HepG2 (cell line): ENCODE data around the gene TRMT1. TPM values are rescaled to one million over a fixed set of nuclear protein-coding genes. Genes with fewer than 3 reads are reported as not detected.

Source experiments
- AHR ChIP-seq: IDR thresholded peaks from 2 replicates; pipeline ENCODE4 v1.6.1; 2018; ENCODE audit warnings: missing genetic modification reagents, missing compliant biosample characterization
- ARID2 ChIP-seq: sonication (generic); formaldehyde crosslinking; IDR thresholded peaks from 2 replicates; pipeline ENCODE4 v1.8.1; 2022; ENCODE audit warnings: mild to moderate bottlenecking, missing genetic modification reagents, borderline replicate concordance
- ASH2L ChIP-seq: fragments of 300-600, 200-600 bp; sonication (generic); IDR thresholded peaks from 2 replicates; pipeline ENCODE4 v1.7.0; 2017; ENCODE audit warnings: low read depth, mild to moderate bottlenecking, moderate library complexity, mixed read lengths, low read length; ENCODE audit not compliant: insufficient read length
- FOXK1 ChIP-seq: sonication (generic); formaldehyde crosslinking; IDR thresholded peaks from 2 replicates; pipeline ENCODE4 v1.4.0; 2020; ENCODE audit warnings: low read depth, missing genetic modification reagents, borderline replicate concordance
- KDM3A ChIP-seq: IDR thresholded peaks from 2 replicates; pipeline ENCODE4 v1.6.1; 2018; ENCODE audit warnings: low read depth, missing compliant biosample characterization
- KDM5A ChIP-seq: fragments of 200-600 bp; sonication (generic); IDR thresholded peaks from 2 replicates; pipeline ENCODE4 v1.7.0; 2018; ENCODE audit warnings: antibody characterized with exemption, mild to moderate bottlenecking, low read length, borderline replicate concordance
- NAIF1 ChIP-seq: sonication (generic); formaldehyde crosslinking; IDR thresholded peaks from 2 replicates; pipeline ENCODE4 v1.5.0; 2020; ENCODE audit warnings: mild to moderate bottlenecking, missing genetic modification reagents, borderline replicate concordance
- NFKBIZ ChIP-seq: IDR thresholded peaks from 2 replicates; pipeline ENCODE4 v1.6.1; 2018; ENCODE audit warnings: missing genetic modification reagents, missing compliant biosample characterization
- RFXAP ChIP-seq: sonication (generic); formaldehyde crosslinking; IDR thresholded peaks from 2 replicates; pipeline ENCODE4 v1.4.0; 2020; ENCODE audit warnings: missing genetic modification reagents, borderline replicate concordance
- SIX4 ChIP-seq: sonication (generic); formaldehyde crosslinking; IDR thresholded peaks from 2 replicates; pipeline ENCODE4 v1.4.0; 2020; ENCODE audit warnings: missing genetic modification reagents
- TEF ChIP-seq: sonication (generic); formaldehyde crosslinking; IDR thresholded peaks from 2 replicates; pipeline ENCODE4 v1.5.0; 2020; ENCODE audit warnings: missing genetic modification reagents
- ZFP41 ChIP-seq: sonication (generic); formaldehyde crosslinking; IDR thresholded peaks from 2 replicates; pipeline ENCODE4 v1.4.0; 2020; ENCODE audit warnings: mild to moderate bottlenecking, missing genetic modification reagents, borderline replicate concordance
- ZMAT5 ChIP-seq: sonication (generic); formaldehyde crosslinking; IDR thresholded peaks from 2 replicates; pipeline ENCODE4 v1.5.0; 2020; ENCODE audit warnings: mild to moderate bottlenecking, low read depth, missing genetic modification reagents, borderline replicate concordance
- ZNF430 ChIP-seq: sonication (generic); formaldehyde crosslinking; IDR thresholded peaks from 2 replicates; pipeline ENCODE4 v1.9.0; 2021; ENCODE audit warnings: mild to moderate bottlenecking, missing genetic modification reagents
- ZNF552 ChIP-seq: sonication (generic); formaldehyde crosslinking; IDR thresholded peaks from 2 replicates; pipeline ENCODE4 v1.9.0; 2022; ENCODE audit warnings: missing genetic modification reagents, mild to moderate bottlenecking, borderline replicate concordance
- ZNF609 ChIP-seq: sonication (generic); formaldehyde crosslinking; IDR thresholded peaks from 2 replicates; pipeline ENCODE4 v1.4.0; 2020; ENCODE audit warnings: mild to moderate bottlenecking, missing genetic modification reagents, borderline replicate concordance
- ZNF747 ChIP-seq: sonication (generic); formaldehyde crosslinking; IDR thresholded peaks from 2 replicates; pipeline ENCODE4 v1.8.1; 2023; ENCODE audit warnings: missing genetic modification reagents, mild to moderate bottlenecking, borderline replicate concordance
- ZNF772 ChIP-seq: sonication (generic); formaldehyde crosslinking; IDR thresholded peaks from 2 replicates; pipeline ENCODE4 v1.5.0; 2020; ENCODE audit warnings: mild to moderate bottlenecking, missing genetic modification reagents
- ZNF788 ChIP-seq: sonication (generic); formaldehyde crosslinking; IDR thresholded peaks from 2 replicates; pipeline ENCODE4 v1.5.0; 2020; ENCODE audit warnings: mild to moderate bottlenecking, missing genetic modification reagents, borderline replicate concordance
- ZSCAN21 ChIP-seq: sonication (generic); formaldehyde crosslinking; IDR thresholded peaks from 2 replicates; pipeline ENCODE4 v1.8.0; 2022; ENCODE audit warnings: mild to moderate bottlenecking, missing genetic modification reagents, moderate library complexity, borderline replicate concordance
- polyA plus RNA-seq, 8 experiments: library from polyadenylated mRNA; depleted of rRNA in 3 of 8; stranded (reverse) in 7 of 8; unstranded in 1 of 8; fragments of >200 nt; fragmentation: Illumina TruSeq in 4 of 8; extraction: Trizol in 4 of 8; gene quantifications; 2 replicates each; pipeline versions ENCODE4 v1.2.1 to v1.2.3, GENCODE V29; 2011 to 2016; ENCODE audit warnings: low read depth in 4 of 8, missing spikeins in 1 of 8, mixed read lengths in 1 of 8; ENCODE audit not compliant: insufficient read depth in 1 of 8
- total RNA-seq, 5 experiments: library from RNA; depleted of rRNA; stranded (reverse); fragments of >200 nt; fragmentation: Illumina TruSeq; extraction: Trizol; gene quantifications; 2 replicates each; pipeline ENCODE4 v1.2.3, GENCODE V29; 2016; ENCODE audit warnings: low read depth in 1 of 5

The TRMT1 gene
- total and polyA plus RNA-seq, 2 of the 13 experiments (the other 11 are each of a cell fraction or from before 2014, with no cell fraction given): 35.5 to 44.1 TPM

GRCh38 chr19:13150187-13150930, 33.8 kb upstream of the TRMT1 start, which contains the start of the genes IER2 and STX10 (continued):
- TF ChIP-seq ZNF552 (CRISPR knock-in tag) (no peak; the same call in 1 of the 2 replicates), ASH2L (peak; percentile 66), KDM5A (peak; percentile 62; the same call in 1 of the 2 replicates), FOXK1 (CRISPR knock-in tag) (peak; percentile 82; the same call in 1 of the 2 replicates), ARID2 (CRISPR knock-in tag) (0 out of 2 replicates have a peak, but pooled peaks have one; percentile 83), ZMAT5 (no peak), TEF (CRISPR knock-in tag) (no peak), ZSCAN21 (CRISPR knock-in tag) (no peak; the same call in 1 of the 2 replicates), ZNF788 (CRISPR knock-in tag) (peak; percentile 90; the same call in 1 of the 2 replicates), RFXAP (CRISPR knock-in tag) (0 out of 2 replicates have a peak, but pooled peaks have one; percentile 37), ZNF430 (CRISPR knock-in tag) (peak; percentile 87), NAIF1 (CRISPR knock-in tag) (peak; percentile 73; the same call in 1 of the 2 replicates), ZNF772 (no peak), ZFP41 (CRISPR knock-in tag) (no peak), KDM3A (CRISPR knock-in tag) (no peak), SIX4 (CRISPR knock-in tag) (0 out of 2 replicates have a peak, but pooled peaks have one; percentile 39), NFKBIZ (CRISPR knock-in tag) (peak; percentile 84; the same call in 1 of the 2 replicates), ZNF609 (CRISPR knock-in tag) (peak; percentile 60; the same call in 1 of the 2 replicates), AHR (CRISPR knock-in tag) (peak; percentile 66; the same call in 1 of the 2 replicates), ZNF747 (CRISPR knock-in tag) (peak; percentile 75; the same call in 1 of the 2 replicates)
